Activated gamma-delta T cell treated with Interleukin-2 at 50 U/mL for 16 hours (primary cell): Measurements from ENCODE around the gene ZNF41.

ENCODE experiments used
- DNase-seq: peaks from one replicate; pipeline ENCODE4 v3.0.0-alpha.2; 2020

Gene ZNF41

DNA sequence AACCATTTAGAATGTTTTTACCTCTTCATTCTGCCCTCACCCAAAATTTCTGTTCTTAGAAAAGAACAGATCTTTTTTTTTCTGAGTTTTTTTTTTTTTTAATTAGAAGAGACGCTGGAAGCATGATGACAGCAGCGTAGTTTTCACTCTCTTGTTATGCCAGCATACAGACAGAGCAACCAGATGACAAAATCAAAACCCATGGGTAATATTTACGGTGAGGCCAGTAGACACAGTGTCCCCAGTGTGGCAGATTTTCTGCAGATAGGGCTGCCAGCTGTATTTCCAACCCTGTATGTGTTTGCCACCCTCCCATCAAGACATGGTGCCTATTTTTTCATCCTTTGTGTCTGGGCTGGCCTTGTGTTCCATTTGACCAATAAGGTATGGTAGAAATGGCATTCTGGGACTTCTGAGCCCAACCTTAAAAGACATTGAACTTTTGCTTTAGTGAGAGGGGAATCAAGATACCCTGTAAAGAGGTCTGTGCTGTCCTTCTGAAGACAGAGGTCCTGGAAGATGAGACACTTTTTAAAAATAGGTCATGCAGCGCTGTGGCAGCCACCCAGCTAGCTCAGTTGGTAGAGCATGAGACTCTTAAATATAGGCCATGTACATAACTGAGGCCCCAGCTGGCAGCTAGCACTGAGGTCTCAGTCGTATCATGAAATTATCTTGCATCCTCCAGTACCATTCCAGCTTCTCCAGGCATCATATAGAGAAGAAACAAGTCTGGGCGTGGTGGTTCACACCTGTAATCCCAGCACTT lies 6.7 kb upstream of the ZNF41 start:
- no peak for DNase-seq

- DNase-seq: no peak
These were observed 1.9 kb upstream of the ZNF41 start for GRCh38 chrX:47484885-47485284.

- DNase-seq: no peak
These were observed 565 bp upstream of the ZNF41 start for GRCh38 chrX:47483306-47484268.

- no peak for DNase-seq
These were observed 934 bp downstream of the ZNF41 start for GRCh38 chrX:47482065-47482511.

DNA sequence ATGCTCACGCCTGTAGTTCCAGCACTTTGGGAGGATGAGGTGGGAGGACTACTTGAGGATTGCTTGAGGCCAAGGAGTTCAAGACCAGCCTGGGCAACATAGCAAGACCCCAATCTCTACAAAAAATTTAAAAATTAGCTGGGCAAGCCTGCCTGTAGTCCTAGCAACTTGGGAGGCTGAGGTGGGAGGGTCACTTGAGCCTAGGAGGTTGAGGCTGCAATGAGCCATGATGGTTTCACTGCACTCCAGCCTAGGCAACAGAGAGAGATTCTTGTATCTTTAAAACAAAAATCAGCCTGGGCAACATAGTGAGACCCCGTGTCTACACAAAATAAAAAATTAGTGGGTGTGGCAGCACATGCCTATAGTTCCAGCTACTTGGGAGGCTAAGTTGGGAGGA lies 1.9 kb downstream of the ZNF41 start:
- DNase-seq: no peak

- no peak for DNase-seq
These were observed 2.4 kb downstream of the ZNF41 start for GRCh38 chrX:47480576-47480975.

GRCh38 chrX:47475476-47475875 lies 7.5 kb downstream of the ZNF41 start:
- no peak for DNase-seq

DNA sequence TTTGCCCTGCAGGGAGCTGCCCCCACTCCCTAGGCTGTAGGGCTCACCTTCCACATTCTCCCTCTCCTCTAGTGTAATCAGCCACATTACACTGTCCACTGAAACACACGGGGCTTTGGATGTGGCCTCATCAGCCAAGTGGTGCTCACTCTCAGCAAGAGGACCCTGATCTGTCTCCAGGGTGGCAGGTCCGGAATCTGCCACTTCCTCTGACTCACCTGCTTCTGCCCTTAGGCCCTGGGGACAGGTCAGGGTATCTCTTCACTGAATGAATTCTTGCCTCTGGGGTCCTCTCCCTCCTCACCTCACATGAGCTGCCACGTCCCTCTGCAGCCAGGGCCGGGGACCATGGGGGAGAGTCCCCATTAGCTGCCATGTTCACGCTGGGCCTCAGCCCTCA lies 15.9 kb downstream of the ZNF41 start:
- DNase-seq: no peak

- DNase-seq: no peak
These were observed 22.5 kb downstream of the ZNF41 start for GRCh38 chrX:47460561-47460960.

GRCh38 chrX:47458528-47458927 lies 24.5 kb downstream of the ZNF41 start:
- peak; percentile 7 for DNase-seq

DNA sequence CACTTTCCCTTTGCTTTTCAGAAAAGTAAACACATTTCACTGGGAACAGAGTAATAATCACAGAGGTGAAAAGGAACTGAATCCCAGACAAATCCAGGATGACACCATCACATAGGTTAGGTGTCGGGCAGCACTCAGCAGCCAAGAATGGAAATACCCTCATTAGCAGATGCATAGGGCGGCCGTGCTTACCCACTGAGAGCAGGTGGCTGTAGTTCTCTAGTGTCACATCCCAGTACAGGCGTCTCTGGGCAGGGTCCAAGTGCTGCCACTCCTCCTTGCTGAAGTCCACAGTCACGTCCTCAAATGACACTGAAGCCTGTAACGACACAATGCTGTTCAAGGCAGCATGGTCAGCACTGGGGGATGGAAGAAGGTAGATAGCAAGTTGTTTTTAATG lies 26.9 kb downstream of the ZNF41 start:
- DNase-seq: no peak

DNA sequence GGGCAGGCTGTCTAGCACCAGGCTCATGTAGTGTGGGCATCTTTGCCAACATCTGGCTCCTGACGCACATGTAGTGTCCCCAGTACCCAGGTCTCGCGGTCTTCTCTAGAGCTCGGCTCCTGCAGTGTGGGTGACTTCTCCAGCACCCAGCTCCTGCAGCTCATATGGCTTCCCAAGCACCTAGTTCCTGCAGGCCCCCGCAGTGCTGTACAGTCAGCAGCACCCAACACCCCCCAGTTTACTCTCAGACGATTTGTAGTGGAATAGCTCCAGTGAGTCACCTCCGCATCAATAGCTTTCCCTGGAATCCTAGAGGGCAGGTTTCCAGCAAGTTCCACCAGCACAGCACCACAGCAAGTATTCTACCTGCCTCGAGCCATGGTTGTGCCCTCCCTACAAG lies 30.9 kb downstream of the ZNF41 start:
- no peak for DNase-seq

DNA sequence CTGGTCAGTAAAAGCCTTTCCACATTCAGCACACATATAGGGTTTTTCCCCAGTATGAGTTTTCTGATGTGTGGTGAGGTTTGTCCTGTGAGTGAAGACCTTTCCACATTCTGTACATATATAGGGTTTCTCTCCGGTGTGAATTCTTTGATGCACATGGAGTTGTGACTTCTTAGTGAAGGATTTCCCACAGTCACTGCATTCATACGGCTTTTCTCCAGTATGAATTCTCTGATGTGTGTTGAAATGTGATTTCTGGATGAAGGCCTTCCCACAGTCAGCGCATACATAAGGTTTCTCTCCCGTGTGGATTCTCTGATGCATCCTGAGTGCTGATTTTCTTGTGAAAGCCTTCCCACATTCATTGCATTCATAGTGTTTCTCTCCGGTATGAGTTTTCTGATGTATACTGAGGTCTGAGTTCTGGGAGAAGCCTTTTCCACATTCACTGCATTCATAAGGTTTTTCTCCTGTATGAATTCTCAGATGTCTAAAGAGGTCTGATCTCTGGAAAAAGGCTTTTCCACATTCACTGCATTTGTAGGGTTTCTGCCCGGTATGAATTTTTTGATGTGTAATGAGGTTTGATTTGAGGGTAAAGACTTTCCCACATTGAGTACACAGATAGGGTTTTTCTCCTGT lies 34.7 kb downstream of the ZNF41 start:
- no peak for DNase-seq

DNA sequence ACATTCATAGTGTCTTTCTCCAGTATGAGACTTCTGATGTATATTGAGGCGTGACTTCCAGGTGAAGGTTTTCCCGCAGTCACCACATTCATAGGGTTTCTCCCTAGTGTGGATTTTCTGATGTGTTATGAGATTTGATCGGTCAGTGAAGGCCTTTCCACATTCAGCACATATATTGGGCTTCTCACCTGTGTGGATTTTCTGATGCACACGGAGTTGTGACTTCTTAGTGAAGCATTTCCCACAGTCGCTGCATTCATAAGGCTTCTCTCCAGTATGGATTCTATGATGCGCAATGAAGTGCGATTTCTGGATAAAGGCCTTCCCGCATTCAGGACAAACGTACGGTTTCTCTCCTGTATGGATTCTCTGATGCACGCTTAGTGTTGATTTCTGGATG lies 35.4 kb downstream of the ZNF41 start:
- DNase-seq: no peak

GRCh38 chrX:47446971-47447370 lies 36.1 kb downstream of the ZNF41 start:
- no peak for DNase-seq

- DNase-seq: no peak
These were observed 36.6 kb downstream of the ZNF41 start for GRCh38 chrX:47446431-47446830.

GRCh38 chrX:47430925-47431324 lies 52.1 kb downstream of the ZNF41 start:
- DNase-seq: no peak

DNA sequence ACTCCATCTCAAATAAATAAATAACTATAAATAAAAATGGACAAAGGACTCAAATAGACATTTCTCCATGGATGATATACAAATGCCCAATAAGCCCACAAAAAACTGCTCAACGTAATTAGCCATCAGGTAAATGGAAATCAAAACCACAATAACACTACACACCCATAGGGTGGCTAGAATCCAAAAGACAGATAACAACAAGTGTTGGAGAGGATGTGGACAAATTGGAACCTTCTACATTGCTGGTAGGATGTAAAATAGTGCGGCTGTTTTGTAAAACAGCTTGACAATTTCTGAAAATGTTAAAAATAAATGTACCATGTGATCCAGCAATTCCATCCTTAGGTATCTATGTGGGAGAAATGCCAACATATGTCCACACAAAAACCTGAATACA lies 60.6 kb downstream of the ZNF41 start:
- no peak for DNase-seq

DNA sequence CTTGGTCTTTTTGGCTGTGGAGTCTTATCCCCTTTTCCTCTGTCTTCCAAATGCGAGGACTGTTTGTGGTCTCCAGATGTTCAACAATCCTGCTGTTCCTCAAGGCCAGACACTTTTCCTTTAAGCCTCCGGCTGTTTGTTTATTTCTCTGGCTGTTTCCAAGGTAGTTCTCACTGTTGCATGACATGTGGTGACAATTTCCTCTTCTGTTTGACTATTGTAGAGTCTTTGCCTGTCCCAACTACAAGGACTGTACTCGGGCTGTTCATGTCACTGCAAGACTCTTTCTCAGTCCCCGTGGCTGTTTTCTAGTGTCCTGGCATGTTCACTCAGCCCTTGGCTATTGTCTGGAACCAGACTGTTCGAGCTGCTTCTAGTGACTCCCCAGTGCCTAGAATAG lies 62.1 kb downstream of the ZNF41 start:
- DNase-seq: no peak

- no peak for DNase-seq
These were observed 62.8 kb downstream of the ZNF41 start for GRCh38 chrX:47420265-47420664.

- no peak for DNase-seq
These were observed 69.8 kb downstream of the ZNF41 start for GRCh38 chrX:47413179-47413594.
